AG09309 (cell line): ENCODE results near the gene METTL5.

Source experiments
- DNase-seq: peaks from one replicate; pipeline ENCODE4 v3.0.0-alpha.2; 2010; ENCODE audit warnings: low read depth
- H3K4me3 ChIP-seq: 2 replicates; pipeline ENCODE4 v1.5.1; 2011; ENCODE audit warnings: mild to moderate bottlenecking, low read depth, low read length, moderate library complexity; ENCODE audit not compliant: control insufficient read depth
- TF ChIP-seq, protein P1 (sequence below): IDR thresholded peaks from 2 replicates; pipeline ENCODE4 v1.5.1; 2011; ENCODE audit warnings: mild to moderate bottlenecking, low read depth, low read length, inconsistent platforms; ENCODE audit not compliant: insufficient read depth, control insufficient read depth; ENCODE audit errors: missing control alignments

The METTL5 gene

DNA sequence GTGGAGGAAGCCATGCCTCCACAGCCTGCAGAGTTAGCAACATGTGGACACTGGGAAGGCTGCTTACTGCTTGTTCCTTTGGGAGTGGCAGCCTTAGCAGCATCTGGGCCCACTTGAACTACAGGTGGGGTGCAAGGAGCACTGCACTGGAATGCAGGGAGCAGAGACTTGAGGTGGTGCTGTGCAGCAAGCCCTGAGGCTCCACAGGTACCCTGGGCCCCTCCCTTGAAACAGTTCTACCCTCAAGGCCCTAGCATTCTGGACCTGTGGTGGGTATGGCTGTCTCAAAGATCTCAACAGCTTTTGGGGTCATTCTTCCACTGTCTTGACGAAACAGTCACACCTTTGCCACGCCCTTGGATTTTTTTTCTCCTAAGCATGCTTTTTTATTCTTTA is 16.0 kb upstream of the METTL5 start:
- TF ChIP-seq, protein P1, sequence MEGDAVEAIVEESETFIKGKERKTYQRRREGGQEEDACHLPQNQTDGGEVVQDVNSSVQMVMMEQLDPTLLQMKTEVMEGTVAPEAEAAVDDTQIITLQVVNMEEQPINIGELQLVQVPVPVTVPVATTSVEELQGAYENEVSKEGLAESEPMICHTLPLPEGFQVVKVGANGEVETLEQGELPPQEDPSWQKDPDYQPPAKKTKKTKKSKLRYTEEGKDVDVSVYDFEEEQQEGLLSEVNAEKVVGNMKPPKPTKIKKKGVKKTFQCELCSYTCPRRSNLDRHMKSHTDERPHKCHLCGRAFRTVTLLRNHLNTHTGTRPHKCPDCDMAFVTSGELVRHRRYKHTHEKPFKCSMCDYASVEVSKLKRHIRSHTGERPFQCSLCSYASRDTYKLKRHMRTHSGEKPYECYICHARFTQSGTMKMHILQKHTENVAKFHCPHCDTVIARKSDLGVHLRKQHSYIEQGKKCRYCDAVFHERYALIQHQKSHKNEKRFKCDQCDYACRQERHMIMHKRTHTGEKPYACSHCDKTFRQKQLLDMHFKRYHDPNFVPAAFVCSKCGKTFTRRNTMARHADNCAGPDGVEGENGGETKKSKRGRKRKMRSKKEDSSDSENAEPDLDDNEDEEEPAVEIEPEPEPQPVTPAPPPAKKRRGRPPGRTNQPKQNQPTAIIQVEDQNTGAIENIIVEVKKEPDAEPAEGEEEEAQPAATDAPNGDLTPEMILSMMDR = no peak
- DNase-seq = no peak
- no peak overlapping the region for H3K4me3 ChIP-seq

DNA sequence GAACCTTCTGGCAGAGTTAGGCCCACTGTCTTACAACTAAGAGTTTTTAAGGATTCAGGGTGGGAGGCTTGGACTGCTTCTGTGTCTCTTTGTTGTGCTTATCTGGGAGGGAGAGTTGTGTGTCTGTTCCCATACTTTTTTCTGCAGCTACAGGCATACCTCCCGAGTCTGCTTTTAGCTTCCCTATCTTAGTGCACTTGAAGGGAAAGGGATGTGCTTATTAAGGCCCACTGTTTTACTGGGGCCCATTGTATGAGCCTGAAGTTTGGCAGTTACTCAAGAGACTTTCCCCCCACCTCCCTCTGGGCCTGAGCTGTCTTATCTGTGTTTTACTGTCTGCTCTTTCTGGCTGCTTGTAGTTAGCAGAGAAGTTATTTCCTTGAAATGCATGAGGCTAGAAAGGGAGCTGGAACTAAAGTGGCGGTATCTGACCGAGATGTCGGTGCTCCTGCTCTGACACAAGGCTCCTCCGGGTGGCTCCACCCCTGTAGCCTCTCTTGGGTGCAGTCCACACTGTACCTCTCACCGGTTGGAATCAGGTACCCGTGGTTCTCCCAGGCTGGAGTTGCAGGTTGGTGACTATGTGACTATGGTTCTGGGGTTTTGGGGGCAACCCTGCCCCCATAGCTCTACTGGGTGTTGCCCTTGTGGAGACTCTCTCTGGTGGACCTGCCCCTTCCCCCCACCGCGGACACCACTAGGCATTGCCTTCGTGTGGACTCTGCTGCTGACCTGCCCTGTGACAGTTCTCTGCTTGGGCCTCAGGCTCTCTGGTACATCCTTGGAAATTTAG is 15.4 kb upstream of the METTL5 start:
- TF ChIP-seq, protein P1 = no peak
- DNase-seq = no peak
- no peak overlapping the region for H3K4me3 ChIP-seq

DNA sequence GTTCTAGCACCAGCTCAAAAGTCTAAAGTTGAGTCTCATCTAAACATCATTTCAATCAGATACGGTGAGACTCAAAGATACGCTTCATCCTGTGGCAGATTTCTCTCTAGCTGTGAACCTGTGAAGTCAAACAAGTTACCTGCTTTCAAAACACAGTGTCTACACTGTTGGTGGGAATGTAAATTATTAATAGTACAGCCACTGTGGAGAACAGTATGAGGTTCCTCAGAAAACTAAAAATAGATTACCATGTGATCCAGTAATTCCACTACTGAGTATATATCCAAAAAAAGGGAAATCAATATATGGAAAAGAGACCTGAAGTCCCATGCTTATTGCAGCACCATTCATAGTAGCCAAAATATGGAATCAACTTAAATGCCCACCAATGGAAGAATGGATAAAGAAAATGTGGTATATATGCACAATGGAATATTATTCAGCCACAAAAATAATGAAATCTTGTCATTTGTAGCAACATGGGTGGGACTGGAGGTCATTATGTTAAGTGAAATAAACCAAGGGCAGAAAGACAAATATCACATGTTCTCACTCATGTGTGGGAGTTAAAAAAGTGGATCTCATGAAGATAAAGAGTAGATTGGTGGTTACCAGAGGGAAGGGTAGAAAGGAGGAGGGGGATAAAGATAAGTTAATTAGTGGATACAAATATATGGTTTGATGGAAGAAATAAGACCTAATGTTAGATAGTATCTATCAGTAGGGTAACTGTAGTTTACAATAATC is 14.2 kb upstream of the METTL5 start:
- TF ChIP-seq, protein P1 = no peak
- DNase-seq = no peak
- H3K4me3 ChIP-seq = no peak overlapping the region

DNA sequence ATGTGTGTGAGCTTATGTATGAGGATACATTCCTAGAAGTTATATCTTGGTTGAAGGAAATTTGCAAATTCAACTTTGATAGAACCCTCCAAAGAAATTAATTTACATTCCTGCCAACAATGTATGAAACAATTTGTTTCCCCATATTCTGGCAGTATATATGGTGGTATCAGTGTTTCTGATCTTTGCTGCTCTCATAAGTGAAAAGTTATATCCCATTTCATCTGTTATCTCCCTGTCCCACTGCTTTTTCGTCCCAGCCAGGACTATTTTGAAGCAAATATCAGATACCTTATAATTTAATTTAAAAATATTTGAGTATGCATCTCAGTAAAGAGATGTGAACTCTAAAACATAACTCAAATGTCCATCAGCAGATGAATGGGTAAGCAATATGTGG is 9.7 kb upstream of the METTL5 start:
- H3K4me3 ChIP-seq = no peak overlapping the region
- TF ChIP-seq, protein P1 = no peak
- DNase-seq = no peak

DNA sequence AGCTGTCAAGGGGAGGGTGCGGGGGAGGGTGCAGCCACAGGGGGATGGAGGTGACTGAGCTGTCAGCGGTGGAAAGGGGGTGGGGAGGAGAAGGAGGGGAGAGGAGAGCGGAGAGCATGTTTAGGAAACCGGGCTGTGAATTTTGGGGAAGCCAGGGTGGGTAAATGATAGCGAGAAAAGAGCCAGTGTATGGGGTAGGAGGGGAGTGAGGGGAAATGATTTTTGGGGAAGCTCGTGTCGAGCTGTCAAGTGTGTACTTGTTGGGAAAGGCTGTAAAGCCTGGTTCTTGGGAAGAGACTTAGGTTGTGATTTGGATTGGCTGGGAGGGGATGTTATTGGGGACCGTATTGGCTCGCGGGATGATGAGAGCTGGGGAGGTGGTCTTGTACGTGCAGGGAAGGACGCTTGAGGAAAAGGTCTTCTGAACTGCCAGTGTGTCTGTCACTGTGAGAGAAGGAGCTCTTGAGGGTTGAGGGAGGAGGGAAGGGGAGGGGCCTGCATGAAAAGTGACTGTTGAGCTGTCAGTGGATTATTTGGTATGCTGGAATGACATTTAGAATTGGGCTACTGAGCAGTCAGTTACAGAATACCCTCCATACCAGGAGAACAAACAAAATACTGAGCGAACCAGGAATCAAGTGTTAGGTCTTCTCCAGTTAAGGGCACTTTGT is 3.6 kb upstream of the METTL5 start:
- DNase-seq = no peak
- peak overlapping the region; percentile 95 for H3K4me3 ChIP-seq
- TF ChIP-seq, protein P1 = no peak

DNA sequence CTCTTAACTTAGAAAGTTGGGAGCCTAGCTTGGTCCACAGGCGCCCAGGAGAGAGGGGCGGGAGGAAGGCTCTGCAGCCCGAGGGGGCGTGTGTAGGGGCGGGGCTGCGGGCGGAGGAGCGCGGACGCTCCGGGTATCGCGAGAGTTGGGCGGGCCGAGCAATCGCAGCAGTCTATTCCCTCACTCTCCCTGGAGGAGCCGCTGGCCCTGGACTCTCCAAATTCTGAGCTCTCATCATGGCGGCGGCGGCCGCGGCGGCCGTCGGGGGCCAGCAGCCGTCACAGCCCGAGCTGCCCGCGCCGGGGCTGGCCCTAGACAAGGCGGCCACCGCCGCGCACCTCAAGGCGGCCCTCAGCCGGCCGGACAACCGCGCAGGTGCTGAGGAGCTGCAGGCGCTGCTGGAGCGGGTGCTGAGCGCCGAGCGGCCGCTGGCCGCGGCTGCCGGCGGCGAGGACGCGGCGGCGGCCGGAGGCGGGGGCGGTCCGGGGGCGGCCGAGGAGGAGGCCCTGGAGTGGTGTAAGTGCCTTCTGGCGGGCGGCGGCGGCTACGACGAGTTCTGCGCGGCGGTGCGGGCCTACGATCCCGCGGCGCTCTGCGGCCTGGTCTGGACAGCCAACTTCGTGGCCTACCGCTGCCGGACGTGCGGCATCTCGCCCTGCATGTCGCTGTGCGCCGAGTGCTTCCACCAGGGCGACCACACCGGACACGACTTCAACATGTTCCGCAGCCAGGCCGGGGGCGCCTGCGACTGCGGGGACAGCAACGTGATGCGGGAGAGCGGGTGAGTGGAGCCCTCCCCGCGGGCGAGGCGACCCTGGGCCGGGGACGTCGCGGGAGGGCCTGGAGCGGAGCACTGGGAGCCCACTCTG is 2.8 kb upstream of the METTL5 start, which contains the start of gene UBR3:
UBR3 (plus strand) TSS at position 183 of the 869 bp plus-strand sequence; CDS start at position 237, 54 bp downstream.
- TF ChIP-seq, protein P1 = no peak
- peak within 1 kb of the TSS; percentile 95 for H3K4me3 ChIP-seq
- peak; percentile 65 for DNase-seq
